Measurements from ENCODE around the gene ABR. TPM values are rescaled to one million over a fixed set of nuclear protein-coding genes. Genes with fewer than 3 reads are reported as not detected.

ABR gene
- total and polyA plus RNA-seq, 12 donors, result 5.3 to 152 (median 105) TPM

DNA sequence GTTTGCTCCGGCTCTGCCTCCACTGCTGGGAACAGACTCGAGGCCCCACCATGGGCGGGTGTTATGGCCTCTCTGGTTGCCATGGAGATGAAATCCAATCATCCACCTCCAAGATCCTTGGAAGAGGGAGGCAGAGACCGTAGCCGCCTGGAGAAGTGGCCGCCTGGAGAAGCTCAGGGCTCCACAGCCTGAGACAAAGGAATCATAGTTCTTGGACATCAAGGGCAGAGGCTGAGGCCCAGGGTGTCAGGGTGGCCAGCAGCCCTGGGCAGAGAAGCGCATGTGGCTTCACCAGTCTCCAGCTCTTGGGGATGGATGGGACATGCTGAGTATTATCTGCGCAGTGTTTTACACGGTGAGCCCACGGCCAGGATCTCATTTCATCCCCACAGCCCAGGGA lies 36.2 kb downstream of the ABR start:
- Histone ChIP-seq H3K9me3 (replicated peaks in 1 of 3) (no peaks in the 10 kb centered on the region), H3K36me3 (replicated peaks in 1 of 2) (no peaks in the 10 kb centered on the region), H3K27me3 (no peaks in the 10 kb centered on the region), H3K27ac (no peak overlapping the region), H3K4me3 (no peak overlapping the region), H3K4me1 (replicated peaks in 1 of 2) (no peaks in the 10 kb centered on the region)
- intact Hi-C loops (cut with DNase I), result no loop called here
- TF ChIP-seq POLR2A (IDR thresholded peaks at IDR 0.05) (no peak), CTCF (IDR thresholded peaks at IDR 0.05) (no peak)
- WGBS, 4 donors, result 70 to 89% (median 76%) methylated on average over 1 to 10 of the region's 10 CpGs
- no peak for DNase-seq

- no peak for TF ChIP-seq POLR2A (IDR thresholded peaks at IDR 0.05)
- TF ChIP-seq CTCF (IDR thresholded peaks at IDR 0.05), result no peak
- Histone ChIP-seq H3K27ac (no peak overlapping the region), H3K4me1 (replicated peaks in 1 of 2) (no peaks in the 10 kb centered on the region), H3K36me3 (replicated peaks in 1 of 2) (no peaks in the 10 kb centered on the region), H3K9me3 (replicated peaks in 1 of 3) (no peaks in the 10 kb centered on the region), H3K27me3 (no peaks in the 10 kb centered on the region), H3K4me3 (no peak overlapping the region)
- 91 to 94% (median 93%) methylated on average over 6 to 14 of the region's 14 CpGs for WGBS, 4 donors
- DNase-seq, result no peak
- intact Hi-C loops (cut with DNase I), result no loop called here
Measured at GRCh38 chr17:1142561-1142971, 37.2 kb downstream of the ABR start.

GRCh38 chr17:1137465-1137894 lies 42.3 kb downstream of the ABR start:
- Histone ChIP-seq H3K27ac (no peak overlapping the region), H3K36me3 (replicated peaks in 1 of 2) (no peaks in the 10 kb centered on the region), H3K27me3 (no peaks in the 10 kb centered on the region), H3K9me3 (replicated peaks in 1 of 3) (no peaks in the 10 kb centered on the region), H3K4me3 (no peak overlapping the region), H3K4me1 (replicated peaks in 1 of 2) (no peaks in the 10 kb centered on the region)
- DNase-seq, result no peak
- intact Hi-C loops (cut with DNase I), result no loop called here
- no peak for TF ChIP-seq CTCF (IDR thresholded peaks at IDR 0.05)
- TF ChIP-seq POLR2A (IDR thresholded peaks at IDR 0.05), result no peak
- WGBS, 4 donors, result 84 to 92% (median 90%) methylated on average over 18 of the region's 18 CpGs

- no peak for TF ChIP-seq CTCF (IDR thresholded peaks at IDR 0.05)
- TF ChIP-seq POLR2A (IDR thresholded peaks at IDR 0.05), result no peak
- H3K4me1 ChIP-seq (replicated peaks in 1 of 2), result no peaks in the 10 kb centered on the region
- intact Hi-C loops (cut with DNase I), result no loop called here
Measured at GRCh38 chr17:1136748-1137147, 43.0 kb downstream of the ABR start.

More at GRCh38 chr17:1136748-1137147, 43.0 kb downstream of the ABR start:
- Histone ChIP-seq H3K4me3 (no peak overlapping the region), H3K27ac (no peak overlapping the region), H3K27me3 (no peaks in the 10 kb centered on the region), H3K9me3 (replicated peaks in 1 of 3) (no peaks in the 10 kb centered on the region), H3K36me3 (replicated peaks in 1 of 2) (no peaks in the 10 kb centered on the region)
- WGBS, 4 donors, result 81 to 91% (median 84%) methylated on average over 6 of the region's 6 CpGs
- DNase-seq, result no peak

All from adrenal gland (tissue), 12 donors.